ACC112 (cell line): Measurements from ENCODE around the gene RHBDD1.

Experiments used
- H2AFZ ChIP-seq: fragments of 200-600 bp; sonication (generic); one replicate; pipeline ENCODE4 v1.6.0; 2017; ENCODE audit warnings: antibody characterized with exemption, low read length; ENCODE audit not compliant: unreplicated experiment
- H3K27ac ChIP-seq: fragments of 200-600 bp; sonication (generic); 2 replicates; pipeline ENCODE4 v1.5.1; 2014; ENCODE audit warnings: low read depth, mild to moderate bottlenecking, antibody characterized with exemption, low read length, moderate library complexity
- H3K27me3 ChIP-seq: fragments of 200-600 bp; sonication (generic); 2 replicates; pipeline ENCODE4 v1.6.1; 2014; ENCODE audit warnings: mild to moderate bottlenecking, antibody characterized with exemption, low read length, moderate library complexity, mixed read lengths; ENCODE audit not compliant: insufficient read depth
- H3K36me3 ChIP-seq: fragments of 200-600 bp; sonication (generic); 2 replicates; pipeline ENCODE4 v1.6.1; 2016; ENCODE audit warnings: mild to moderate bottlenecking, antibody characterized with exemption, low read length, moderate library complexity, mixed read lengths; ENCODE audit not compliant: insufficient read depth
- H3K4me1 ChIP-seq: fragments of 200-600 bp; sonication (generic); one replicate; pipeline ENCODE4 v1.6.1; 2016; ENCODE audit warnings: low read length, mixed read lengths; ENCODE audit not compliant: insufficient read depth, unreplicated experiment, control insufficient read depth
- H3K4me3 ChIP-seq: fragments of 200-600 bp; sonication (generic); 2 replicates; pipeline ENCODE4 v1.5.1; 2014; ENCODE audit warnings: mild to moderate bottlenecking, low read depth, low read length
- H3K79me2 ChIP-seq: fragments of 200-600 bp; sonication (generic); one replicate; pipeline ENCODE4 v1.6.0; 2016; ENCODE audit warnings: low read length; ENCODE audit not compliant: control insufficient read depth, unreplicated experiment, insufficient read depth

Gene RHBDD1

DNA sequence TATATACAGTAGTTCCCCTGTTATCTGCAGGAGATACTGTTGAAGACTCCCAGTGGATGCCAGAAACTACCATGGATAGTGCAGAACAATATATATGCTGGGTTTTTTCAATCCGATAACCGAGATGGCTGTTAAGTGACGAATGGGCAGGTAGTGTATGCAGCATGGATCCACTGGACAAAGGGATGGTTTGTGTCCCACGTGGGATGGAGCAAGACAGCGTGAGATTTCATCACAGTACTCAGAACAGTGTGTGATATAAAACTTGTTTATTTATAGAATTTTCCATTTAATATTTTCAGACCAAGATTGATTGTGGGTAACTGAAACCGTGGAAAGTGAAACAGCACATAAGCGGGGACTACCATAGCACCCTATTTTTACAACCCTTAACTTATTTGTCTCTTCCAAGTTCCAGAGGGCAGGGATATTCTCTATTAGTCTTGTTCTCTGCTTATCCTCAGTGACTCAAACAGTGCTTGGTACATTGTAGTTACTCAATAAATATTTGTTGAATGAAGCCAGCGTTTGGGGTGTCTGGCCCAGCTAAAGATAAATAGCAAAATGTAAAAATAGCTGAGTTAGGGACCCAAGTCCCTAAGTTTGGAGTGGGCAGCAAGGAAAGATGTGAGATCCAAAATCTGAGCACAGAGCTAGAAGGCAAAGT lies 50.0 kb downstream of the RHBDD1 start:
- Histone ChIP-seq H3K4me1 (peaks cover 25% of the 10 kb centered on the region), H3K27ac (no peak overlapping the region), H3K79me2 (no peaks in the 10 kb centered on the region), H3K4me3 (no peak overlapping the region), H3K36me3 (no peaks in the 10 kb centered on the region), H3K27me3 (no peaks in the 10 kb centered on the region), H2AFZ (no peak overlapping the region)

DNA sequence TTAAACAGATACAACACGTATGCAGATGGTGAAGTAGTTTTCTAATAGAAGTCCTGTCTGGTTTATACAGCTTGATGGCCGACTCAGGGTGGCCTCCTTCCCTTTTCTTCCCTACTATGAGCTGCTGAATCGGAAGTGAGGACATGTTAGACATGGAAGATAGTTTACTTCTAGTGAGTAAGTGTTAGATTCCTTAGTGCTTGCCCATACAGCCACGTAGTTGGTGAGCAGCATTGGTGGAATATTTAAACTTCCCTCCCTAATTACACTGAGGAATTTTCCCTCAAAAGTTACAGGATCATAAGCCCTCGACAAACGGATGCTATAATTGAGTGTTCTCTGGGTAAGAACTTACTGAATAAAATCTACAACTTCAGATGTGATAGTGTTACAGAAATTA lies 52.1 kb downstream of the RHBDD1 start:
- Histone ChIP-seq H3K4me3 (no peak overlapping the region), H3K79me2 (no peaks in the 10 kb centered on the region), H2AFZ (no peak overlapping the region), H3K4me1 (peaks cover 46% of the 10 kb centered on the region), H3K36me3 (no peaks in the 10 kb centered on the region), H3K27ac (peak overlapping the region; percentile 29; the same call in 1 of the 2 replicates), H3K27me3 (no peaks in the 10 kb centered on the region)

DNA sequence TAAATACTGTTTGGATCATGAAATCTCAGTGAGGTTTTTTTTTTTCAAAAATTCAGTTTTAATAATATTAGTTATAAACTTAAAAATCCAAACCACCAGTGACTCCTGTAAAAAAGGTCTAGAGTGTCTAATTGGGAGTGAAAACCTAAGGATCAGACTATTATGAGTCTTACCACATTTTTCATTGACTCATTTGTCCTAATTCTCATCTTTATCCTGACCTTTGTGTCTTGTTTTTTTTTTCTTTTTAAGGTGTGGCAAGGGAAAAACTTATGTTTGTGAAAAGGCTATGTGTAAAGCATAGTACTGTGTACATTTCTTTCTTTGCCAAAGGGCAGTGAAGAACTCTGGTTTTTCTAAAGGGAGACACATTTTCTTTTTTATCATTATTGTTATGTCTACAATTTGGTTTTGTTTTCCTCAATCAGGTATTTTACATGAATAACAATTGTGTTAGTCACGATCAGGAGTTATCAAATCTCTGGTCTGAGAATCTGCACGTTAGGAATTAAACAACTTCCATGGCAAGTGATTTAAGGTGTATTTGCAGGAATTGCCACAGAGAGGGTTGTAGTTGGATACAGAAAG lies 52.6 kb downstream of the RHBDD1 start:
- Histone ChIP-seq H3K79me2 (no peaks in the 10 kb centered on the region), H3K27me3 (no peaks in the 10 kb centered on the region), H3K4me1 (peaks cover 51% of the 10 kb centered on the region), H3K27ac (peak overlapping the region; percentile 29; the same call in 1 of the 2 replicates), H3K4me3 (no peak overlapping the region), H3K36me3 (no peaks in the 10 kb centered on the region), H2AFZ (no peak overlapping the region)

DNA sequence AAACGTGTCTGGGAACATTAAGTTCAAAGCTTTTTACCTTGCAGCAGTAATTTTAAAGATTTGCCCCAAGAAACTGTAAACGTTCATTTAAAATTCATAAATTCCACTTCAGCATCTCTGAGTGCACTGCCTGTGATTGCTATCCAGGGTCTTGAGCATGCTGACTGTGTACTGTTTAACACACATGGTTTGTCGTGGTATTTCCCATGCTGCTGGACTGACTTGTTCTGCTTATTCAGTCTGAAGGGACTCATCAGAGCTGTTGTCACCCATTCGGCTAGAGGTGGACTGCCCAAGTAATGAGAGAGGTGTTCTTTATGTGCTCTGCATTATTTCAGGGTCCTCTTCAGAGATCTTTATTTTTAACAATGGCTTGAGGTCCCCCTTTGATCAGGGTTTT lies 53.1 kb downstream of the RHBDD1 start:
- Histone ChIP-seq H2AFZ (no peak overlapping the region), H3K27me3 (no peaks in the 10 kb centered on the region), H3K36me3 (no peaks in the 10 kb centered on the region), H3K4me3 (no peak overlapping the region), H3K79me2 (no peaks in the 10 kb centered on the region), H3K4me1 (peaks cover 53% of the 10 kb centered on the region), H3K27ac (no peak overlapping the region)

DNA sequence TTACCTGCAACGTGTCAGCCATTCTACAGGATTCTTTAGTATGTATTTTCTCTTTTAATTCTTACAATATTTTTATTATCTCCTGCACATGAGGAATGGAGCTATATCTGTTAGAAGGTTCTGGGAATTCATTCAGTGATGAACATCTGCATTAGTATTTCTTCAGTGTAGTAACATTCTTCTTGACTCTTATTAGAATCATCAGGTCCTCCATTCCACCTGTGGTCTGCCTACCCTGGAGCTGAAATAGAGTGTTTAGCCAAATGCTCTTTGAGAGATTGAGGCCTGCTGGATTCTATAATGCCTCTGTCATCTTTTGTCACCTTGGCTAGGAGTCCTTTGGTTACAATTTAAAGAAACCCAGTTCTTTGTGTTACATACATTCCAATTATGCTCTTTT lies 54.4 kb downstream of the RHBDD1 start:
- Histone ChIP-seq H3K27me3 (no peaks in the 10 kb centered on the region), H3K79me2 (no peaks in the 10 kb centered on the region), H3K27ac (no peak overlapping the region), H3K4me1 (peaks cover 53% of the 10 kb centered on the region), H3K36me3 (no peaks in the 10 kb centered on the region), H3K4me3 (no peak overlapping the region), H2AFZ (no peak overlapping the region)

DNA sequence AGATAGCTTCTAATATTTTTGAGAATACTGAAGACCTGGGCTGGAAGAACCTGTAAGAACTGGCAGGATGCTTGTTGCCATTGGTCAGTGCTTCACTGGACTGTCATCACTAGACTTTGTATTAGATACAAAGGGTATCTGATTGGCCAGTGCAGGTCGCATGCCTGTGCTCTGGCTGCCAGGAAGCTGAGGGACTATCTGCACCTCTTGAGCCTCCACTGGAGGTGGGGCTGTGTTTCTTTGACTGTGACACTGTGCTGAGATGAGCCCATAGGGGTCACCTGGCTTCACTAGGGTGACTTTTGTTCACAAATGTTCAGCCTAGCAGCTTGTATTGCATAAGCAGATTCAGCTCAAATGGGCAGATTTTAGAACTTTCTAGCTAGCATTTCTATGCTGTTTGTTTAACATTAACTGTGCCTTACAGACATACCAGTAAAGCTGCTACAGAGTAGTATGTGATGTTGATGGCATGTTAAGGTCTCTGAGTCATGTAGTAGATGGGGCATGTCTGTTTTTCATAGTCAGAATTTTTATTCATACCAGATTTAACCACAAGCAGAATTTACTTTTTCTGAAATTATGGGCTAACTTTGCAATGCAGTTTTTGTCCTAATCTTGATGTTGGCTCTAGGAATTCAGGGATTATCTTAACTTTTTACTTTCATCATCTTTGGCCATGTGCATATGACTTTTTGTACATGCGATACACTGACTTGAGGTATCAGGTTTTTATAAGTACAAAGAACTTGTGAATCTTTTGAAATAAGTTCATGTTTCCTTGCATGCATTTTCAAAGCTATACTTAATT lies 56.1 kb downstream of the RHBDD1 start:
- Histone ChIP-seq H2AFZ (no peak overlapping the region), H3K36me3 (no peaks in the 10 kb centered on the region), H3K27me3 (no peaks in the 10 kb centered on the region), H3K27ac (peak overlapping the region; percentile 58), H3K4me1 (peaks cover 48% of the 10 kb centered on the region), H3K4me3 (peak overlapping the region; percentile 41; the same call in 1 of the 2 replicates), H3K79me2 (no peaks in the 10 kb centered on the region)

DNA sequence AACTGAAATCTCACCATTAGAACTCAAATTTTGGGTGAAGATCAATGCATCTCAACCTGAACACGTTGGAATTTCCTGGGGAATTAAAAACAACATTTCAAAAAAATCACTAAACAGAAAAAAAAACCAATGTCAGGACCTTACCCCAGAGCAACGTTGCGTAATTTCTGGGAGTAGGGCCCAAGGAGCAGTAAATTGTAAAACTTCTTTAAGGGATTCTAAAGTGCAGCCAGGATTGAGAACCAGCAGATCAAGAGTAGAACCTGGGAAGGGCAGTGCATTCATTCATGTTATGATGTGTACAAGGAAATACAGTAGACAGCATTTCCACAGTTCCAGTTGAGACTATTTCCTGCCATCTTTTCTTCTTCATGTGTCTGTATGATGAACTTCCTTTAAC lies 56.9 kb downstream of the RHBDD1 start:
- Histone ChIP-seq H3K4me1 (peaks cover 43% of the 10 kb centered on the region), H3K4me3 (peak overlapping the region; percentile 41; the same call in 1 of the 2 replicates), H3K27ac (peak overlapping the region; percentile 58), H3K36me3 (no peaks in the 10 kb centered on the region), H3K27me3 (no peaks in the 10 kb centered on the region), H2AFZ (no peak overlapping the region), H3K79me2 (no peaks in the 10 kb centered on the region)

DNA sequence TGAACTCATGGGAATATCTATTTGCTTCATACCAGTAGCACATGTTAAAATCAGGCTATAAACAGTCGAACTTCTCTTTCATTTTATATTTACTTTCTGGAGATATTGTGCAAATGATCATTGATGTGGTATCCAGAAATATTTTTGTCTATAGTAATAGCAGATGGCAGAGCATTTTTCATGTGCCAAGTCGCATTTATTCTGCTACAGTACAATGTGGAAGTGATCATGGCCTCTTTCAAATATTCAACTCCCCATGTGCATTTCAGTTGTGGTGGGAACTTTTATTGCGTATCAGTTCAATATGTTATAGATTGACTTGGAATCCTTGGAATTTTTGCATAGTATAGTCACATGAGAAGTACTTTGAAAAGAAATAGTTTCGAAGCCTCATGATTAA lies 57.4 kb downstream of the RHBDD1 start:
- Histone ChIP-seq H3K27ac (peak overlapping the region; percentile 58), H3K79me2 (no peaks in the 10 kb centered on the region), H3K27me3 (no peaks in the 10 kb centered on the region), H2AFZ (no peak overlapping the region), H3K4me3 (peak overlapping the region; percentile 41; the same call in 1 of the 2 replicates), H3K4me1 (peaks cover 38% of the 10 kb centered on the region), H3K36me3 (no peaks in the 10 kb centered on the region)

DNA sequence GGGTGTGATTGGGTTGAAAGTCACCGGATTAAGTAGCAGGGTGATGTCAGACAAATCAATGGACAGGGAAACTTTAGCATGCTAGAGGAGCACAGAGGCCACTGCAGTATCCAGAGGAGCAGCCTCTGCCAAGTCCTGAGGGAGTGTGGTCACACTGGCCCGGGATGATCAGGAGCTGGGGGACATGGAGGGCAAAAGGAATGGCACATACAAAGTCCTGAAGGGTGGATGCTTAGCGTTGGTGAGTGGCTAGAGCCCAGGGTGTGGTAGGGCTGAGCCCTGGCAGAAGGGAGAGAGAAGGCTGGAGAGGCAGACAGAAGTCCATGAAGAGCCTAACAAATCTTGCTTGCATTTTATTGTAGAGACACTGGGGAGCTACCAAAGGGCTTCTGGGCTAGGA lies 58.9 kb downstream of the RHBDD1 start:
- no peaks in the 10 kb centered on the region for H3K36me3 ChIP-seq
- no peak overlapping the region for H2AFZ ChIP-seq
- no peaks in the 10 kb centered on the region for H3K79me2 ChIP-seq
- H3K4me1 ChIP-seq: peaks cover 28% of the 10 kb centered on the region
- no peaks in the 10 kb centered on the region for H3K27me3 ChIP-seq
- no peak overlapping the region for H3K4me3 ChIP-seq
- H3K27ac ChIP-seq: no peak overlapping the region

DNA sequence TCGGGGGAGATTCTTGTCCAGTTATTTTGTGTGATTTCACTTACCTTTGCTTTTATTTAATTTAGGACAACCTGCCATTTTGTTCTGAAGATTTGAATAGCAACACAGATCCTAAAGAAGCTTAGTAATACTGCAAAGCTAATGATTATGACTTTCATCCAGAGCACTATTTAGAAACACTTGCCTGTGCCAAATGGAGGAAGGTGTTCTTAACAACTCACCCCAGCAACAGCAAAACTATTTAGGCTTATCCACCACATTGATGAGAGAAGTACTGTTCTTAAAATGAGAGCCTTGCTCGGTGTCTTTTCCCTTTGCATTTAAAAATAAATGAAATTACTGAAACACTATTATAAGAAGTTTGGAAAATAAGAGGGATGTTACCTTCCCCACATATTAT lies 59.7 kb downstream of the RHBDD1 start:
- no peak overlapping the region for H3K4me3 ChIP-seq
- H3K27ac ChIP-seq: no peak overlapping the region
- H3K27me3 ChIP-seq: no peaks in the 10 kb centered on the region
- H3K4me1 ChIP-seq: peaks cover 28% of the 10 kb centered on the region
- no peaks in the 10 kb centered on the region for H3K36me3 ChIP-seq
- H3K79me2 ChIP-seq: no peaks in the 10 kb centered on the region
- H2AFZ ChIP-seq: no peak overlapping the region
